ENCODE data around the gene CCDC188.

DNA sequence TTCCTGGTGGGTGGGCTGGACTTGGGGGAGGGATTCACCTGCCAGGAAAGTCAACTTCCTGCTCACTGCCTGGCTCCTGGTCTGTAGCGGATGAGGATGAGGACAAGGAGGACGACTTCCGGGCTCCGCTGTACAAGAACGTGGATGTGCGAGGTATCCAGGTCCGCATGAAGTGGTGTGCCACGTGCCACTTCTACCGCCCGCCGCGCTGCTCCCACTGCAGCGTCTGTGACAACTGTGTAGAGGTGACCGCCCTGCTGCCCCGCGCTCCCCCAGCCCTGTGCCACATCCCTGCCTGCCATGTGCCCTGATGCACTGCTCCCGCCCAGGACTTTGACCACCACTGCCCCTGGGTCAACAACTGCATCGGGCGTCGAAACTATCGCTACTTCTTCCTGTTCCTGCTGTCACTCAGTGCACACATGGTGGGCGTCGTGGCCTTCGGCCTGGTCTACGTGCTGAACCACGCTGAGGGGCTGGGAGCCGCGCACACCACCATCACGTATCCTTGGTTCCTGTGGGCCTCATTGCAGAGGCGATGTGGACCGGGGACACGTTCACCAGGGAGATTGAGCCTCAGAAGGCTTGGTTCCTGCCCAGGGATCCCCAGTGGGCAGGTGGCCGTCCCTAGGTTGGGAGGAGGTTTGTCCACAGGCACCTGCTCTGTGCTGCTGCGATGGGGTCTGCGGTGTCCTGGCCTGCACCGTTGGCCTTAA, 11.3 kb downstream of the CCDC188 start:
- TF ChIP-seq, protein P1, sequence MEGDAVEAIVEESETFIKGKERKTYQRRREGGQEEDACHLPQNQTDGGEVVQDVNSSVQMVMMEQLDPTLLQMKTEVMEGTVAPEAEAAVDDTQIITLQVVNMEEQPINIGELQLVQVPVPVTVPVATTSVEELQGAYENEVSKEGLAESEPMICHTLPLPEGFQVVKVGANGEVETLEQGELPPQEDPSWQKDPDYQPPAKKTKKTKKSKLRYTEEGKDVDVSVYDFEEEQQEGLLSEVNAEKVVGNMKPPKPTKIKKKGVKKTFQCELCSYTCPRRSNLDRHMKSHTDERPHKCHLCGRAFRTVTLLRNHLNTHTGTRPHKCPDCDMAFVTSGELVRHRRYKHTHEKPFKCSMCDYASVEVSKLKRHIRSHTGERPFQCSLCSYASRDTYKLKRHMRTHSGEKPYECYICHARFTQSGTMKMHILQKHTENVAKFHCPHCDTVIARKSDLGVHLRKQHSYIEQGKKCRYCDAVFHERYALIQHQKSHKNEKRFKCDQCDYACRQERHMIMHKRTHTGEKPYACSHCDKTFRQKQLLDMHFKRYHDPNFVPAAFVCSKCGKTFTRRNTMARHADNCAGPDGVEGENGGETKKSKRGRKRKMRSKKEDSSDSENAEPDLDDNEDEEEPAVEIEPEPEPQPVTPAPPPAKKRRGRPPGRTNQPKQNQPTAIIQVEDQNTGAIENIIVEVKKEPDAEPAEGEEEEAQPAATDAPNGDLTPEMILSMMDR (conservative IDR thresholded peaks at IDR 0.05), result no peak
- no peak for TF ChIP-seq EZH2 (IDR thresholded peaks at IDR 0.05; ENCODE audit: low read depth)
